HG02678 (cell line): Measurements from ENCODE around the gene PRKAG2.
"Not testable (repeated sequence)": the region's sequence is repeated elsewhere in the genome, so short reads cannot be mapped to it uniquely, and the experiment has no call there.

Experiments
- ATAC-seq: cut with Tn5 transposase; IDR thresholded peaks from one replicate; pipeline ENCODE4 v1.9.1; 2021; ENCODE audit warnings: mild to moderate bottlenecking, moderate library complexity; ENCODE audit not compliant: unreplicated experiment

Gene PRKAG2

GRCh38 chr7:151540146-151540545 lies 336.8 kb downstream of the PRKAG2 start:
- no peak for ATAC-seq

GRCh38 chr7:151539088-151539671 lies 337.7 kb downstream of the PRKAG2 start:
- peak; percentile 74 for ATAC-seq

- no peak for ATAC-seq
Measured at GRCh38 chr7:151537818-151538561, 338.9 kb downstream of the PRKAG2 start.

- ATAC-seq: not testable (repeated sequence)
Measured at GRCh38 chr7:151536178-151536577, 340.7 kb downstream of the PRKAG2 start.

GRCh38 chr7:151529842-151530241 lies 347.1 kb downstream of the PRKAG2 start:
- no peak for ATAC-seq

- ATAC-seq: no peak
Measured at GRCh38 chr7:151524845-151525244, 352.1 kb downstream of the PRKAG2 start.

GRCh38 chr7:151524331-151524730 lies 352.6 kb downstream of the PRKAG2 start:
- no peak for ATAC-seq

- no peak for ATAC-seq
Measured at GRCh38 chr7:151520419-151521261, 356.3 kb downstream of the PRKAG2 start.

- peak; percentile 78 for ATAC-seq
Measured at GRCh38 chr7:151519765-151520418, 357.0 kb downstream of the PRKAG2 start, which contains the start of gene RHEB. Gene RHEB (minus strand): TSS chr7:151519895. CDS start chr7:151519511, 384 bp downstream.

- ATAC-seq: peak; percentile 48
Measured at GRCh38 chr7:151518947-151519764, 357.8 kb downstream of the PRKAG2 start.

- ATAC-seq: no peak
Measured at GRCh38 chr7:151518105-151518946, 358.6 kb downstream of the PRKAG2 start.

GRCh38 chr7:151517601-151518104 lies 359.3 kb downstream of the PRKAG2 start:
- ATAC-seq: no peak

- no peak for ATAC-seq
Measured at GRCh38 chr7:151515276-151515565, 361.7 kb downstream of the PRKAG2 start.

- ATAC-seq: no peak
Measured at GRCh38 chr7:151514461-151515275, 362.2 kb downstream of the PRKAG2 start.

- ATAC-seq: no peak
Measured at GRCh38 chr7:151513133-151513532, 363.8 kb downstream of the PRKAG2 start.

- no peak for ATAC-seq
Measured at GRCh38 chr7:151512353-151512752, 364.6 kb downstream of the PRKAG2 start.

- no peak for ATAC-seq
Measured at GRCh38 chr7:151511946-151512345, 365.0 kb downstream of the PRKAG2 start.

GRCh38 chr7:151511270-151511669 lies 365.6 kb downstream of the PRKAG2 start:
- ATAC-seq: no peak
